OCI-LY1 (cell line): ENCODE measurements around the gene KRTAP7-1.

ENCODE experiments used
- H2AFZ ChIP-seq: fragments of 200-600 bp; sonication (generic), shearing (Covaris generic); 2 replicates; pipeline ENCODE4 v1.6.0; 2014; ENCODE audit warnings: antibody characterized with exemption, mild to moderate bottlenecking, low read length
- H3F3A ChIP-seq: fragments of 200-600 bp; sonication (generic), shearing (Covaris generic); 2 replicates; pipeline ENCODE4 v1.6.0; 2014; ENCODE audit warnings: mild to moderate bottlenecking, antibody characterized with exemption, low read length, moderate library complexity; ENCODE audit not compliant: insufficient read depth
- H3K27ac ChIP-seq: fragments of 200-600 bp; sonication (generic); 2 replicates; pipeline ENCODE4 v1.5.1; 2014; ENCODE audit warnings: low read length, mixed run types, mild to moderate bottlenecking, low read depth; ENCODE audit not compliant: poor library complexity, severe bottlenecking
- H3K27me3 ChIP-seq: fragments of 200-600 bp; sonication (generic); 2 replicates; pipeline ENCODE4 v1.6.0; 2014; ENCODE audit warnings: antibody characterized with exemption, mild to moderate bottlenecking, low read length, moderate library complexity; ENCODE audit not compliant: insufficient read depth
- H3K36me3 ChIP-seq: fragments of 200-600 bp; sonication (generic); 2 replicates; pipeline ENCODE4 v1.6.1; 2014; ENCODE audit warnings: mild to moderate bottlenecking, antibody characterized with exemption, low read length, moderate library complexity, mixed read lengths; ENCODE audit not compliant: insufficient read depth
- H3K4me1 ChIP-seq: fragments of 200-600 bp; sonication (generic); 2 replicates; pipeline ENCODE4 v1.5.1; 2014; ENCODE audit warnings: mild to moderate bottlenecking, low read length, moderate library complexity; ENCODE audit not compliant: insufficient read depth, severe bottlenecking
- H3K4me2 ChIP-seq: fragments of 200-600 bp; sonication (generic), shearing (Covaris generic); 2 replicates; pipeline ENCODE4 v1.6.1; 2014; ENCODE audit warnings: low read length
- H3K4me3 ChIP-seq: fragments of 200-600 bp; sonication (generic); 2 replicates; pipeline ENCODE4 v1.5.1; 2014; ENCODE audit warnings: low read length, low read depth, mild to moderate bottlenecking, mixed read lengths; ENCODE audit not compliant: poor library complexity, severe bottlenecking
- H3K79me2 ChIP-seq: fragments of 200-600 bp; shearing (Covaris generic); 2 replicates; pipeline ENCODE4 v1.6.1; 2016; ENCODE audit warnings: mixed run types, low read length, mixed read lengths; ENCODE audit not compliant: insufficient read depth
- H3K9ac ChIP-seq: fragments of 200-600 bp; sonication (generic), shearing (Covaris generic); 2 replicates; pipeline ENCODE4 v1.6.1; 2014; ENCODE audit warnings: mild to moderate bottlenecking, low read length, mixed read lengths
- H3K9me2 ChIP-seq: fragments of 200-600 bp; sonication (generic), shearing (Covaris generic); 2 replicates; pipeline ENCODE4 v1.6.1; 2014; ENCODE audit warnings: low read depth, mild to moderate bottlenecking, low read length, mixed read lengths
- H3K9me3 ChIP-seq: fragments of 200-600 bp; shearing (Covaris generic); 2 replicates; pipeline ENCODE4 v1.6.1; 2014; ENCODE audit warnings: low read length, mixed read lengths
- H4K20me1 ChIP-seq: fragments of 200-600 bp; sonication (generic), shearing (Covaris generic); 2 replicates; pipeline ENCODE4 v1.6.0; 2016; ENCODE audit warnings: mild to moderate bottlenecking, low read length; ENCODE audit not compliant: insufficient read depth
- EZH2 ChIP-seq: fragments of 200-600 bp; sonication (generic), shearing (Covaris generic); IDR thresholded peaks from 2 replicates; pipeline ENCODE4 v1.8.0; 2017; ENCODE audit warnings: borderline replicate concordance, mixed run types, mild to moderate bottlenecking, antibody characterized with exemption, low read length, moderate library complexity, mixed read lengths
- TF ChIP-seq, protein P1 (sequence below): fragments of 200-600 bp; sonication (generic), shearing (Covaris generic); IDR thresholded peaks from 2 replicates; pipeline ENCODE4 v1.5.1; 2017; ENCODE audit warnings: mild to moderate bottlenecking, antibody characterized with exemption, low read length, moderate library complexity, mixed read lengths

The KRTAP7-1 gene

DNA sequence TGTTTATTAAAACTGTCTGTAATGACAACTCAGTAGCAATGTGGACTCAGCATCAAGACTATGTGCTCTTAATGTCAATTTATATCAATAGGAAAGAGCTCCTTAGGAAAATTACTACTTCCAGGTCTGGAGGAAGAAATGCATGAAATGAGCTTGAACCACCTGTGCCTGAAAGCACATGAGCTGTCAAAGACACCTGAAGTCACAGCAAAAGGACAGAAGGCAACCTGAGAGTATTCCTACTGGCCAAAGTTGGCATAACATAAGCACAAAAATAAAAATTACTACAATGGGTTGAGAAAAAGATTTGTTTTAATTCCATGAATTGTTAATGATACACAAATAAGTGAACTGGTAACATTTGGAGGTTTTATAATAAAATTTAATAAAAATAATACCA is 13.4 kb upstream of the KRTAP7-1 start:
- H3F3A ChIP-seq: no peaks in the 10 kb centered on the region
- no peaks in the 10 kb centered on the region for H3K4me1 ChIP-seq
- no peak overlapping the region for H3K4me3 ChIP-seq
- no peaks in the 10 kb centered on the region for H3K27me3 ChIP-seq
- H3K9me2 ChIP-seq: no peaks in the 10 kb centered on the region
- no peaks in the 10 kb centered on the region for H4K20me1 ChIP-seq
- no peak overlapping the region for H2AFZ ChIP-seq
- no peaks in the 10 kb centered on the region for H3K9me3 ChIP-seq
- TF ChIP-seq, protein P1, sequence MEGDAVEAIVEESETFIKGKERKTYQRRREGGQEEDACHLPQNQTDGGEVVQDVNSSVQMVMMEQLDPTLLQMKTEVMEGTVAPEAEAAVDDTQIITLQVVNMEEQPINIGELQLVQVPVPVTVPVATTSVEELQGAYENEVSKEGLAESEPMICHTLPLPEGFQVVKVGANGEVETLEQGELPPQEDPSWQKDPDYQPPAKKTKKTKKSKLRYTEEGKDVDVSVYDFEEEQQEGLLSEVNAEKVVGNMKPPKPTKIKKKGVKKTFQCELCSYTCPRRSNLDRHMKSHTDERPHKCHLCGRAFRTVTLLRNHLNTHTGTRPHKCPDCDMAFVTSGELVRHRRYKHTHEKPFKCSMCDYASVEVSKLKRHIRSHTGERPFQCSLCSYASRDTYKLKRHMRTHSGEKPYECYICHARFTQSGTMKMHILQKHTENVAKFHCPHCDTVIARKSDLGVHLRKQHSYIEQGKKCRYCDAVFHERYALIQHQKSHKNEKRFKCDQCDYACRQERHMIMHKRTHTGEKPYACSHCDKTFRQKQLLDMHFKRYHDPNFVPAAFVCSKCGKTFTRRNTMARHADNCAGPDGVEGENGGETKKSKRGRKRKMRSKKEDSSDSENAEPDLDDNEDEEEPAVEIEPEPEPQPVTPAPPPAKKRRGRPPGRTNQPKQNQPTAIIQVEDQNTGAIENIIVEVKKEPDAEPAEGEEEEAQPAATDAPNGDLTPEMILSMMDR: 0 out of 2 replicates have a peak, but pooled peaks have one; percentile 5
- TF ChIP-seq EZH2: no peak
- no peaks in the 10 kb centered on the region for H3K79me2 ChIP-seq
- no peaks in the 10 kb centered on the region for H3K36me3 ChIP-seq
- H3K9ac ChIP-seq: no peak overlapping the region
- no peak overlapping the region for H3K4me2 ChIP-seq
- H3K27ac ChIP-seq: no peak overlapping the region

DNA sequence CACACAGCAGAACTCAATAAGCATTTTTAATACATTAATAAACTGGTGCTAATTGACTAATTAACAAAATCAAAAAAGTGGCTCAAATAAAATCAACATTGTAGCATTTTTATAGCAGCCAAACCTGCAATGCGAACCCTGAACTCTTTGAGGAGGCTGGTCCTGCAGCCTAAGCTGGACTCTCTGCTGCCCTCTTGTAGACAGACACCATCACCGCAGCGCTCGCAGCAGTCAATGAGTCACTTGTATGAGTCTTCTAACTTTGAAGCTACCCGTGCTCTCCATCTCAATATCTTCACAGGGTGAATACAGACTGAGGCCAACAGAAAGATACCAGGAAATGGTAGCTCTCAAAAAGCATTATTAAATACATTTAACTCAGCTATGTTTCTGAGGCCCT is 9.7 kb upstream of the KRTAP7-1 start:
- Histone ChIP-seq H3F3A (no peaks in the 10 kb centered on the region), H3K36me3 (no peaks in the 10 kb centered on the region), H3K9ac (no peak overlapping the region), H3K9me2 (no peaks in the 10 kb centered on the region), H3K27ac (no peak overlapping the region), H4K20me1 (no peaks in the 10 kb centered on the region), H3K27me3 (no peaks in the 10 kb centered on the region), H3K4me2 (no peak overlapping the region), H3K79me2 (no peaks in the 10 kb centered on the region), H3K4me1 (no peaks in the 10 kb centered on the region), H3K9me3 (no peaks in the 10 kb centered on the region), H2AFZ (no peak overlapping the region), H3K4me3 (no peak overlapping the region)
- TF ChIP-seq, protein P1: peak; percentile 46
- TF ChIP-seq EZH2: no peak

DNA sequence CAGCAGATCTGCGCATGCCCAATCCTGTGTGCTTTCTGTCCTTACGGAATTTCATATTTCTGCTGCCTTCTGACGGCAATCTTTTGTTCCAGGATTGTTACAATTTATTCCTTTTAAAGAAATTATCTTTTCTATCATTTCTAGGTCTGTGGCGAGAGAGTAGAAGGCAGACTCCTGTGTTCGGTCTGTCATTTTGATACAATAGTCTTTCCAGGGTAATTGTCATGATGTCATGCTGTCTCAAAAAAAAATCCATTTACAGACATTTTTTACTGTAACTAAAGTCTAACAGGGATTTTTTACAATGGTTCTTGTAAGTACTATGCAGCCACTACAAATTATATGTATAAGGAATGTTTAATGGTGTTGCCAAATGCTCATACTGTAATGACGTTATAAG is 9.0 kb upstream of the KRTAP7-1 start:
- TF ChIP-seq EZH2: no peak
- TF ChIP-seq, protein P1: no peak
- H3K27ac ChIP-seq: no peak overlapping the region
- H3K27me3 ChIP-seq: no peaks in the 10 kb centered on the region
- no peak overlapping the region for H3K4me2 ChIP-seq
- H4K20me1 ChIP-seq: no peaks in the 10 kb centered on the region
- H3K9me2 ChIP-seq: no peaks in the 10 kb centered on the region
- H3K9ac ChIP-seq: no peak overlapping the region
- H3K4me3 ChIP-seq: no peak overlapping the region
- H3K36me3 ChIP-seq: no peaks in the 10 kb centered on the region
- H3K9me3 ChIP-seq: no peaks in the 10 kb centered on the region
- H3F3A ChIP-seq: no peaks in the 10 kb centered on the region
- no peaks in the 10 kb centered on the region for H3K4me1 ChIP-seq
- no peak overlapping the region for H2AFZ ChIP-seq
- H3K79me2 ChIP-seq: no peaks in the 10 kb centered on the region
